K562 (cell line): ENCODE measurements around the gene TOMM5.

Experiments used
- E2F8 ChIP-seq: fragments of 450-650 bp; IDR thresholded peaks from 2 replicates; pipeline ENCODE4 v1.7.1; 2018; ENCODE audit warnings: mild to moderate bottlenecking, low read depth; ENCODE audit not compliant: partially characterized antibody
- NFE2L1 ChIP-seq: fragments of 450-650 bp; IDR thresholded peaks from 2 replicates; pipeline ENCODE4 v1.6.1; 2016; ENCODE audit warnings: missing genetic modification characterization, low read depth, mild to moderate bottlenecking, missing compliant biosample characterization, moderate library complexity, borderline replicate concordance
- ZBTB34 ChIP-seq: fragments of 250-450 bp; sonication (Bioruptor Pico); IDR thresholded peaks from 2 replicates; pipeline ENCODE4 v1.8.0; 2021; ENCODE audit warnings: mild to moderate bottlenecking, moderate library complexity

- no peak for TF ChIP-seq NFE2L1 (tag)
- TF ChIP-seq ZBTB34 (CRISPR knock-in tag) = no peak
- TF ChIP-seq E2F8 = no peak
These were observed 38.1 kb downstream of the TOMM5 start for GRCh38 chr9:37554318-37554717.
